HG03469 (cell line): ENCODE results near the gene GNG2.

ENCODE experiments used
- ATAC-seq: cut with Tn5 transposase; IDR thresholded peaks from one replicate; pipeline ENCODE4 v1.9.1; 2021; ENCODE audit warnings: mild to moderate bottlenecking, moderate library complexity, moderate number of reproducible peaks; ENCODE audit not compliant: unreplicated experiment

Gene GNG2

GRCh38 chr14:51989293-51990234 is 129.2 kb downstream of the GNG2 start, which contains the start of gene RTRAF:
TSS of gene RTRAF (plus strand) at chr14:51989546. CDS start at chr14:51989640, 94 bp downstream.
- peak; percentile 88 for ATAC-seq

GRCh38 chr14:51990488-51990887 is 130.1 kb downstream of the GNG2 start:
- ATAC-seq, result no peak

GRCh38 chr14:51993285-51993920 is 133.0 kb downstream of the GNG2 start:
- no peak for ATAC-seq

- no peak for ATAC-seq
Observed at GRCh38 chr14:51996148-51996746, 135.8 kb downstream of the GNG2 start.

GRCh38 chr14:51998348-51998747 is 137.9 kb downstream of the GNG2 start:
- no peak for ATAC-seq

GRCh38 chr14:51999084-51999483 is 138.7 kb downstream of the GNG2 start:
- no peak for ATAC-seq

GRCh38 chr14:52000019-52000582 is 139.7 kb downstream of the GNG2 start:
- ATAC-seq, result no peak

- no peak for ATAC-seq
Observed at GRCh38 chr14:52000696-52001095, 140.3 kb downstream of the GNG2 start.

GRCh38 chr14:52002542-52002941 is 142.1 kb downstream of the GNG2 start:
- no peak for ATAC-seq

GRCh38 chr14:52003324-52003723 is 142.9 kb downstream of the GNG2 start:
- ATAC-seq, result no peak

GRCh38 chr14:52005625-52006024 is 145.2 kb downstream of the GNG2 start:
- ATAC-seq, result no peak

- no peak for ATAC-seq
Observed at GRCh38 chr14:52006361-52006760, 145.9 kb downstream of the GNG2 start.

GRCh38 chr14:52007211-52007610 is 146.8 kb downstream of the GNG2 start:
- ATAC-seq, result no peak

GRCh38 chr14:52007637-52008036 is 147.2 kb downstream of the GNG2 start:
- ATAC-seq, result no peak

- ATAC-seq, result no peak
Observed at GRCh38 chr14:52008136-52008535, 147.7 kb downstream of the GNG2 start.

- no peak for ATAC-seq
Observed at GRCh38 chr14:52010173-52010693, 149.8 kb downstream of the GNG2 start.

- ATAC-seq, result no peak
Observed at GRCh38 chr14:52011523-52011922, 151.1 kb downstream of the GNG2 start.

GRCh38 chr14:52012635-52013034 is 152.2 kb downstream of the GNG2 start:
- no peak for ATAC-seq

- no peak for ATAC-seq
Observed at GRCh38 chr14:52013984-52014600, 153.7 kb downstream of the GNG2 start.

GRCh38 chr14:52014601-52015267 is 154.3 kb downstream of the GNG2 start:
- no peak for ATAC-seq
